ENCODE data around the gene GRHL1. TPM values are rescaled to one million over a fixed set of nuclear protein-coding genes. Genes with fewer than 3 reads are reported as not detected.
"Not testable (repeated sequence)": the region's sequence is repeated elsewhere in the genome, so short reads cannot be mapped to it uniquely, and the experiment has no call there.

GRHL1 gene
- total RNA-seq, 1 donor from 2014 or later: 3.9 TPM

- DNase-seq (ENCODE audit: low read depth): no peak
- no peak overlapping the region for H3K4me3 ChIP-seq (ENCODE audit: low read depth, low read length)
- TF ChIP-seq, protein P1, sequence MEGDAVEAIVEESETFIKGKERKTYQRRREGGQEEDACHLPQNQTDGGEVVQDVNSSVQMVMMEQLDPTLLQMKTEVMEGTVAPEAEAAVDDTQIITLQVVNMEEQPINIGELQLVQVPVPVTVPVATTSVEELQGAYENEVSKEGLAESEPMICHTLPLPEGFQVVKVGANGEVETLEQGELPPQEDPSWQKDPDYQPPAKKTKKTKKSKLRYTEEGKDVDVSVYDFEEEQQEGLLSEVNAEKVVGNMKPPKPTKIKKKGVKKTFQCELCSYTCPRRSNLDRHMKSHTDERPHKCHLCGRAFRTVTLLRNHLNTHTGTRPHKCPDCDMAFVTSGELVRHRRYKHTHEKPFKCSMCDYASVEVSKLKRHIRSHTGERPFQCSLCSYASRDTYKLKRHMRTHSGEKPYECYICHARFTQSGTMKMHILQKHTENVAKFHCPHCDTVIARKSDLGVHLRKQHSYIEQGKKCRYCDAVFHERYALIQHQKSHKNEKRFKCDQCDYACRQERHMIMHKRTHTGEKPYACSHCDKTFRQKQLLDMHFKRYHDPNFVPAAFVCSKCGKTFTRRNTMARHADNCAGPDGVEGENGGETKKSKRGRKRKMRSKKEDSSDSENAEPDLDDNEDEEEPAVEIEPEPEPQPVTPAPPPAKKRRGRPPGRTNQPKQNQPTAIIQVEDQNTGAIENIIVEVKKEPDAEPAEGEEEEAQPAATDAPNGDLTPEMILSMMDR (conservative IDR thresholded peaks at IDR 0.05; ENCODE audit: low read depth, low read length): no peak
Measured at GRCh38 chr2:10026940-10027569, 75.6 kb downstream of the GRHL1 start.

- TF ChIP-seq, protein P1 (conservative IDR thresholded peaks at IDR 0.05; ENCODE audit: low read depth, low read length): no peak
- no peak for DNase-seq (ENCODE audit: low read depth)
- no peak overlapping the region for H3K4me3 ChIP-seq (ENCODE audit: low read depth, low read length)
Measured at GRCh38 chr2:10027660-10028330, 76.3 kb downstream of the GRHL1 start.

DNA sequence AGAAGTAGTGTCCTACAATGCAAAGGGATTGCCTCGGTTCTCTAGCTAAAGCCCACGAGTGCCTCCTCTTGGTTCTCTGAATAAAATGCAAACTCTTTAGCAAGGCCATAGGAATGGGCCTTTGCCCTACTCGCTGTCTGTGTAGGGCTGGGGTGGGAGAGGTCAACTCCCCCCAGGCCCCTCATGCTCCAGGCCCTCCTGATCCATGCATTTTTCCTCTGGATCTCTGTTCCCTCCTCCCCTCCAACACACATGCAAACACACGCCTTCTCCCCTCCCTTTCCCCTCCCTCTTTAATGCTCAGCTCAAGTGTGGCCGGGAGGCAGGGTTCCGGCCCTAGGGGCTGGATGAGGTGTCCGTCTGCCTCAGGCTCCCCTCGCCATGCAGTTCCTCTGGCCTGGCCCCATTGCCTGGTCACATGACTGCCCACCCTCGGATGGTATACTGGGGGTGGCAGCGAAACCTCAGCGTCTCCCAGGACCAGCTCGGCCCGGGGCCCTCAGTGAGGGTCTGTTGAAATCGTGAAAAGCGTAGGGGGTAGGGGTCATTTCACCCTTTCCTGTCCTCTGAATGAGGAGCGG, 77.0 kb downstream of the GRHL1 start:
- TF ChIP-seq, protein P1 (conservative IDR thresholded peaks at IDR 0.05; ENCODE audit: low read depth, low read length): no peak
- DNase-seq (ENCODE audit: low read depth): no peak
- H3K4me3 ChIP-seq (ENCODE audit: low read depth, low read length): no peak overlapping the region

- DNase-seq (ENCODE audit: low read depth): no peak
- TF ChIP-seq, protein P1 (conservative IDR thresholded peaks at IDR 0.05; ENCODE audit: low read depth, low read length): no peak
- no peak overlapping the region for H3K4me3 ChIP-seq (ENCODE audit: low read depth, low read length)
Measured at GRCh38 chr2:10028988-10029874, 77.7 kb downstream of the GRHL1 start.

- TF ChIP-seq, protein P1 (conservative IDR thresholded peaks at IDR 0.05; ENCODE audit: low read depth, low read length): no peak
- H3K4me3 ChIP-seq (ENCODE audit: low read depth, low read length): no peak overlapping the region
- DNase-seq (ENCODE audit: low read depth): no peak
Measured at GRCh38 chr2:10029875-10030223, 78.4 kb downstream of the GRHL1 start.

DNA sequence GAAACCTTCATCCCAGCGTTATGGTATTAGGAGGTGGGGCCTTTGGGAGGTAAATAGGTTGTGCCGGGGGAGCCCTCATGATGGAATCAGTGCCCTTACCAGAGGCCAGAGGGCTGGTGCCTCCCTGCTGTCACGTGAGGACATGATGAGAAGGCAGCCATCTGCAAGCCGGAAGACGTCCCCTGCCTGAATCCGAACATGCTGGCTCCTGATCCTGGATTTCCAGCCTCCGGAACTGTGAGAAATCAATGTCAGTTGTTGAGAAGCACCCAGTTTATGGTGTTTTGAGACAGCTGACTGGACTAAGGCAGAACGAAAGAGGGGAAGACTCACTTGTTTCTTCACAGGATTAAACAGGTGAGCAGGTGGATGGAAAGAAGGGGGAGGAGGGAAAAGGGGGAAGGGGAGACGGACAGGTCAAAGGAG, 78.8 kb downstream of the GRHL1 start:
- H3K4me3 ChIP-seq (ENCODE audit: low read depth, low read length): no peak overlapping the region
- TF ChIP-seq, protein P1 (conservative IDR thresholded peaks at IDR 0.05; ENCODE audit: low read depth, low read length): no peak
- no peak for DNase-seq (ENCODE audit: low read depth)

DNA sequence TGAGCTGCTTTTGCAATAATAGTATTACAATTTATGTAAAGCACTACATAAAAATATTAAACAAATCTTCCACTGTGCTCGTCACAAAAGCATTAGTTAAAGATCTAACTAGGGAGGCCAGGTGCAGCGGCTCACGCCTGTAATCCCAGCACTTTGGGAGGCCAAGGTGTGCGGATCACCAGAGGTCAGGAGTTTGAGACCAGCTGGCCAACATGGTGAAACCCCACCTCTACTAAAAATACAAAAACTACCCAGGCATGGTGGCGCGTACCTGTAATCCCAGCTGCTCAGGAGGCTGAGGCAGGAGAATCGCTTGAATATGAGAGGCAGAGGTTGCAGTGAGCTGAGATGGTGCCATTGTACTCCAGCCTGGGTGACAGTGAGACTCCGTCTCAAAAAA, 79.3 kb downstream of the GRHL1 start:
- not testable (repeated sequence) for DNase-seq (ENCODE audit: low read depth); H3K4me3 ChIP-seq (ENCODE audit: low read depth, low read length)

Measured in epithelial cell of proximal tubule (primary cell).